H9 (cell line): ENCODE results near the gene EBF4. TPM values are rescaled to one million over a fixed set of nuclear protein-coding genes. Genes with fewer than 3 reads are reported as not detected.

Source experiments
- DNase-seq: peaks from one replicate; pipeline ENCODE4 v3.0.0-alpha.2; 2017
- H2AFZ ChIP-seq: one replicate; pipeline ENCODE4 v1.6.1; 2013; ENCODE audit warnings: mild to moderate bottlenecking, low read length, control low read depth, moderate library complexity
- H2AK5ac ChIP-seq: 2 replicates; pipeline ENCODE4 v1.6.1; 2013; ENCODE audit warnings: low read length, control low read depth, mixed read lengths; ENCODE audit not compliant: insufficient read length
- H2BK120ac ChIP-seq: one replicate; pipeline ENCODE4 v1.6.1; 2013; ENCODE audit warnings: low read depth, mild to moderate bottlenecking, low read length, control low read depth, inconsistent platforms; ENCODE audit not compliant: poor library complexity, severe bottlenecking
- H2BK12ac ChIP-seq: 2 replicates; pipeline ENCODE4 v1.6.1; 2013; ENCODE audit warnings: low read length, control low read depth, mixed read lengths, low read depth; ENCODE audit not compliant: insufficient read length
- H2BK15ac ChIP-seq: 2 replicates; pipeline ENCODE4 v1.6.1; 2013; ENCODE audit warnings: low read depth, low read length, control low read depth
- H2BK20ac ChIP-seq: one replicate; pipeline ENCODE4 v1.6.1; 2013; ENCODE audit warnings: low read depth, mild to moderate bottlenecking, low read length, control low read depth, inconsistent platforms; ENCODE audit not compliant: poor library complexity, severe bottlenecking
- H2BK5ac ChIP-seq: 2 replicates; pipeline ENCODE4 v1.6.1; 2013; ENCODE audit warnings: low read length, control low read depth, mixed read lengths; ENCODE audit not compliant: insufficient read length
- H3K14ac ChIP-seq: 2 replicates; pipeline ENCODE4 v1.6.1; 2013; ENCODE audit warnings: low read length, control low read depth; ENCODE audit not compliant: insufficient read depth
- H3K18ac ChIP-seq: 2 replicates; pipeline ENCODE4 v1.6.1; 2013; ENCODE audit warnings: low read depth, mild to moderate bottlenecking, mixed read lengths, low read length, control low read depth; ENCODE audit not compliant: insufficient read length
- H3K23ac ChIP-seq: 2 replicates; pipeline ENCODE4 v1.6.1; 2013; ENCODE audit warnings: low read length, control low read depth, mixed read lengths, low read depth; ENCODE audit not compliant: insufficient read length
- H3K23me2 ChIP-seq: 2 replicates; pipeline ENCODE4 v1.6.1; 2013; ENCODE audit warnings: low read depth, mild to moderate bottlenecking, mixed read lengths, low read length, control low read depth; ENCODE audit not compliant: insufficient read length, poor library complexity, severe bottlenecking
- H3K27ac ChIP-seq: 2 replicates; pipeline ENCODE4 v1.5.1; 2013; ENCODE audit warnings: low read length, control low read depth, mixed read lengths, low read depth; ENCODE audit not compliant: insufficient read length
- H3K27me3 ChIP-seq: 2 replicates; pipeline ENCODE4 v1.6.1; 2013; ENCODE audit warnings: low read length, control low read depth, inconsistent platforms; ENCODE audit not compliant: insufficient read depth
- H3K4ac ChIP-seq: 2 replicates; pipeline ENCODE4 v1.6.1; 2013; ENCODE audit warnings: low read depth, mild to moderate bottlenecking, control low read depth, inconsistent platforms, low read length, moderate library complexity
- H3K4me1 ChIP-seq: 2 replicates; pipeline ENCODE4 v1.6.1; 2013; ENCODE audit warnings: low read length, control low read depth, inconsistent platforms; ENCODE audit not compliant: insufficient read depth
- H3K4me2 ChIP-seq: 2 replicates; pipeline ENCODE4 v1.6.1; 2013; ENCODE audit warnings: low read length, control low read depth, mixed read lengths; ENCODE audit not compliant: insufficient read length, insufficient read depth
- H3K56ac ChIP-seq: 2 replicates; pipeline ENCODE4 v1.6.1; 2013; ENCODE audit warnings: low read depth, mild to moderate bottlenecking, mixed read lengths, low read length, control low read depth; ENCODE audit not compliant: insufficient read length
- H3K79me1 ChIP-seq: 2 replicates; pipeline ENCODE4 v1.6.1; 2013; ENCODE audit warnings: low read depth, mild to moderate bottlenecking, moderate library complexity, low read length, control low read depth, inconsistent platforms; ENCODE audit not compliant: insufficient read depth, poor library complexity, severe bottlenecking
- H3K79me2 ChIP-seq: 2 replicates; pipeline ENCODE4 v1.6.1; 2013; ENCODE audit warnings: low read length, control low read depth, inconsistent platforms; ENCODE audit not compliant: insufficient read depth
- H3K9ac ChIP-seq: 2 replicates; pipeline ENCODE4 v1.6.1; 2013; ENCODE audit warnings: low read length, control low read depth, mixed read lengths; ENCODE audit not compliant: insufficient read length; ENCODE audit errors: extremely low read depth
- H3K9me3 ChIP-seq: one replicate; pipeline ENCODE4 v1.6.1; 2013; ENCODE audit warnings: low read depth, low read length, inconsistent platforms; ENCODE audit not compliant: control insufficient read depth
- H3T11ph ChIP-seq: one replicate; pipeline ENCODE4 v1.6.1; 2013; ENCODE audit warnings: mild to moderate bottlenecking, low read length, control low read depth, inconsistent platforms
- H4K20me1 ChIP-seq: one replicate; pipeline ENCODE4 v1.6.1; 2013; ENCODE audit not compliant: control insufficient read depth, insufficient read length, insufficient read depth
- H4K5ac ChIP-seq: 2 replicates; pipeline ENCODE4 v1.6.1; 2013; ENCODE audit warnings: low read depth, mild to moderate bottlenecking, mixed read lengths, low read length, control low read depth; ENCODE audit not compliant: insufficient read length
- H4K8ac ChIP-seq: replicated peaks from 2 replicates; pipeline ENCODE4 v1.6.1; 2013; ENCODE audit warnings: low read length, control low read depth, mixed read lengths, low read depth; ENCODE audit not compliant: insufficient read length
- H4K91ac ChIP-seq: 2 replicates; pipeline ENCODE4 v1.6.1; 2013; ENCODE audit warnings: low read depth, mild to moderate bottlenecking, moderate library complexity, mixed read lengths, low read length, control low read depth; ENCODE audit not compliant: insufficient read length
- H3K27ac Mint-ChIP-seq, 3 experiments: 2 replicates in 2 of 3; 3 replicates in 1 of 3; pipeline ENCODE4 v1.8.0; 2020 to 2021; ENCODE audit warnings: mixed read lengths in 3 of 3, mild to moderate bottlenecking in 1 of 3, moderate library complexity in 1 of 3
- H3K27me3 Mint-ChIP-seq: 2 replicates; pipeline ENCODE4 v1.8.0; 2021; ENCODE audit warnings: low read depth, mild to moderate bottlenecking, moderate library complexity, mixed read lengths
- H3K36me3 Mint-ChIP-seq, 3 experiments: 2 replicates in 2 of 3; 3 replicates in 1 of 3; pipeline ENCODE4 v1.8.0; 2020 to 2021; ENCODE audit warnings: low read depth in 3 of 3, mixed read lengths in 3 of 3; ENCODE audit not compliant: insufficient read depth in 1 of 3
- H3K4me1 Mint-ChIP-seq, 2 experiments: 2 replicates each; pipeline ENCODE4 v1.8.0; 2020; ENCODE audit warnings: mixed read lengths in 2 of 2
- H3K4me3 Mint-ChIP-seq, 2 experiments: 2 replicates in 1 of 2; 3 replicates in 1 of 2; pipeline ENCODE4 v1.8.0; 2020 to 2021; ENCODE audit warnings: mild to moderate bottlenecking in 2 of 2, mixed read lengths in 2 of 2, moderate library complexity in 1 of 2
- H3K9me3 Mint-ChIP-seq, 2 experiments: 2 replicates in 1 of 2; 3 replicates in 1 of 2; pipeline ENCODE4 v1.8.0; 2020; ENCODE audit warnings: mild to moderate bottlenecking in 2 of 2, mixed read lengths in 2 of 2, moderate library complexity in 1 of 2
- WGBS: extraction: QIAGEN DNeasy Blood & Tissue Kit; methylation state at CpG from one replicate; pipeline ENCODE4 v1.1.7; 2013; ENCODE audit warnings: missing lambda C conversion rate, low lambda C conversion rate, mixed read lengths; ENCODE audit not compliant: insufficient read length; ENCODE audit errors: extremely low coverage; 5-methylcytosine and 5-hydroxymethylcytosine counted together
- total RNA-seq: library from RNA; stranded (reverse); gene quantifications from 2 replicates; pipeline ENCODE4 v1.2.1, GENCODE V29; 2021
- TF ChIP-seq, protein P1 (sequence below): fragments of 200-600 bp; sonication (generic); conservative IDR thresholded peaks from 3 replicates; pipeline ENCODE4 v1.8.0; 2021; ENCODE audit warnings: antibody characterized with exemption, mild to moderate bottlenecking

The EBF4 gene
- total RNA-seq, 1 experiment from 2014 or later = 3.9 TPM

DNA sequence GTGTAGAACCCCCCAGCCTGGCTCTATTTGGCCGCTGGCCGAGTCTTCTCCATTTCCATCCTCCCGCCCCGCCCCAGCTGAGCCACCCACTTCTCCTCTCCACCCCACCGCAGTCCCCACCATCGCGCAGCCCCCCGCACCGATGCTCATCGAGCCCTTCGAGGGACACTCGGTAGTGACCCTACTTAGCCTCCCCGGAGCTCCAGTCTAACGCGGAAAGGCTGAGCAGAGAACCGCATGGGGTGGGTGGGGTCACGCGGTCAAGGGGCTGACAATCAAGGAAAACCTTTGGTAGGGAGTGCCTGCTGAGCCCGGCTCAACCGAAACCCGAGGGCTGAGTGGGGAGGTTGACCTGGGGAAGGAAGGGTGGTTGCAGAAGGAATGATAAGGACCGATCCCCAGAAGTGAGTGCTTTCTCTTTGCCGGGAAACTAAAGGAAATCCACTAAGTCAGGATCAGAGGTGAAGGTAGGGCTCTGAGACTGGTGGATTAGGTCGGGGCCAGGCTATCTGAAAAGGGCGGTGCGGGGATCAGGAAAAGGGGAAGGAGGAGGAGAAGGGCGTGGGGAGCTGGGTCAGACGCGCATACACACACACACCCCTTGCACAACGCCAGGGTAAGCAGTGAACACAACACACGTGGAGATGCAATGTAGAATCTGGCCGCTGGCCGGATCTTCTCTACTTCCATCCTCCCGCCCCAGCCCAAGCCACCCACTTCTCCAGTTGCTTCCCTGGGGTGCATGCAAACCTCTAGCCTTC, 58.1 kb downstream of the EBF4 start:
- Histone ChIP-seq H3K79me2 (no peaks in the 10 kb centered on the region), H3K9me3 (no peaks in the 10 kb centered on the region), H3K4me2 (peak overlapping the region; percentile 55), H3K27me3 (peaks cover 48% of the 10 kb centered on the region), H2BK15ac (no peak overlapping the region), H4K91ac (no peak overlapping the region), H3K14ac (no peak overlapping the region), H3T11ph (no peak overlapping the region), H3K4me1 (no peaks in the 10 kb centered on the region; the same call in 1 of the 2 replicates), H3K4ac (no peak overlapping the region), H3K23me2 (peaks cover 28% of the 10 kb centered on the region), H4K8ac (no peak overlapping the region), H3K79me1 (no peaks in the 10 kb centered on the region), H2BK5ac (no peak overlapping the region), H2AK5ac (no peak overlapping the region), H3K9ac (no peak overlapping the region), H3K27ac (no peak overlapping the region), H4K20me1 (no peaks in the 10 kb centered on the region), H2BK120ac (no peak overlapping the region), H3K56ac (no peak overlapping the region), H2AFZ (no peak overlapping the region), H2BK12ac (no peak overlapping the region), H3K23ac (no peak overlapping the region), H4K5ac (no peak overlapping the region), H3K18ac (no peak overlapping the region), H2BK20ac (no peak overlapping the region)
- Mint-ChIP-seq H3K36me3 (no peaks in the 10 kb centered on the region; a peak in 1 of 7 replicates), H3K9me3 (no peaks in the 10 kb centered on the region; a peak in 2 of 5 replicates), H3K4me3 (peak overlapping the region; percentile 48 to 82), H3K27me3 (peaks cover 89% of the 10 kb centered on the region), H3K27ac (no peak overlapping the region), H3K4me1 (peaks cover 29 to 50% of the 10 kb centered on the region in 2 experiments)
- no CpG with 5 or more reads among the region's 34 CpGs for WGBS
- DNase-seq = peak; percentile 71
- TF ChIP-seq, protein P1, sequence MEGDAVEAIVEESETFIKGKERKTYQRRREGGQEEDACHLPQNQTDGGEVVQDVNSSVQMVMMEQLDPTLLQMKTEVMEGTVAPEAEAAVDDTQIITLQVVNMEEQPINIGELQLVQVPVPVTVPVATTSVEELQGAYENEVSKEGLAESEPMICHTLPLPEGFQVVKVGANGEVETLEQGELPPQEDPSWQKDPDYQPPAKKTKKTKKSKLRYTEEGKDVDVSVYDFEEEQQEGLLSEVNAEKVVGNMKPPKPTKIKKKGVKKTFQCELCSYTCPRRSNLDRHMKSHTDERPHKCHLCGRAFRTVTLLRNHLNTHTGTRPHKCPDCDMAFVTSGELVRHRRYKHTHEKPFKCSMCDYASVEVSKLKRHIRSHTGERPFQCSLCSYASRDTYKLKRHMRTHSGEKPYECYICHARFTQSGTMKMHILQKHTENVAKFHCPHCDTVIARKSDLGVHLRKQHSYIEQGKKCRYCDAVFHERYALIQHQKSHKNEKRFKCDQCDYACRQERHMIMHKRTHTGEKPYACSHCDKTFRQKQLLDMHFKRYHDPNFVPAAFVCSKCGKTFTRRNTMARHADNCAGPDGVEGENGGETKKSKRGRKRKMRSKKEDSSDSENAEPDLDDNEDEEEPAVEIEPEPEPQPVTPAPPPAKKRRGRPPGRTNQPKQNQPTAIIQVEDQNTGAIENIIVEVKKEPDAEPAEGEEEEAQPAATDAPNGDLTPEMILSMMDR = no peak
